Measurements from ENCODE around the gene HNMT.

The HNMT gene

DNA sequence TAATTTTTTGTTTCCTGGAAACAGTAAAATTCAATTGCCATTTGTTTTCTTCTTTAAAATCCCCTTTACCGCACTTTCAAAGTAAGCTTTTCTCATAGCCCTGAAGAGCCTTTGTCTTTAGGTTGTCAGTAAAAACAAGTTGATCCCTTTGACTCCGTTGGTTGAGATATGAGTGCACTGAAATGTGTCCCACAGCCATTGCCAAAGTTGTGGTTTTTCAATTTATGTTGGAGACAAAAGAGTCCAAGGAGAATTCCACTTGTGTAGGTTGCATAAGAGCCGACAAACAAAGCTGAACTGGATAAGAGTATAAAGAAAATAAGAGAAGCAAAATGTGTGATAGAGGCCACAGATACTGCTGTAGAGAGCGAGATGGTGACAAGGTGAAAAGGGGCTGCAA lies 26.1 kb upstream of the HNMT start:
- no peak for DNase-seq (ENCODE audit: low spot score)

DNA sequence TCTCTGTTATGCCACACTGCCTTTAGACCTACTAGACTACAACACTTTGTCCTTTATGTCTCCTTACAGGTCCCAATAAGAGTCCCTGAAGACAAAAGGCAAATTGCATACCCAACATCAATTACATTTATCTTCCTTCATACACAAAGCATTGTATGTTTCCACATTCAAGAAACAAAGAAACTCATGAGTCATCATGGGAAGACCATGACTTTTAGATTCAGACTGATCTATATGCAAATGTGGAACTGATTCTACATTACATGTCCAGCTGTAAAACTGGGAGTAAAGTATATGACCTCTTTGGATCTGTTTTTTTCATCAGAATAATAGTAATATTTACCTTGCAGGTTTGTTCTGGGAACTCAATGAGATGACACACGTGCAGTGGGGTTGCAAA lies 25.2 kb upstream of the HNMT start:
- TF ChIP-seq, protein P1, sequence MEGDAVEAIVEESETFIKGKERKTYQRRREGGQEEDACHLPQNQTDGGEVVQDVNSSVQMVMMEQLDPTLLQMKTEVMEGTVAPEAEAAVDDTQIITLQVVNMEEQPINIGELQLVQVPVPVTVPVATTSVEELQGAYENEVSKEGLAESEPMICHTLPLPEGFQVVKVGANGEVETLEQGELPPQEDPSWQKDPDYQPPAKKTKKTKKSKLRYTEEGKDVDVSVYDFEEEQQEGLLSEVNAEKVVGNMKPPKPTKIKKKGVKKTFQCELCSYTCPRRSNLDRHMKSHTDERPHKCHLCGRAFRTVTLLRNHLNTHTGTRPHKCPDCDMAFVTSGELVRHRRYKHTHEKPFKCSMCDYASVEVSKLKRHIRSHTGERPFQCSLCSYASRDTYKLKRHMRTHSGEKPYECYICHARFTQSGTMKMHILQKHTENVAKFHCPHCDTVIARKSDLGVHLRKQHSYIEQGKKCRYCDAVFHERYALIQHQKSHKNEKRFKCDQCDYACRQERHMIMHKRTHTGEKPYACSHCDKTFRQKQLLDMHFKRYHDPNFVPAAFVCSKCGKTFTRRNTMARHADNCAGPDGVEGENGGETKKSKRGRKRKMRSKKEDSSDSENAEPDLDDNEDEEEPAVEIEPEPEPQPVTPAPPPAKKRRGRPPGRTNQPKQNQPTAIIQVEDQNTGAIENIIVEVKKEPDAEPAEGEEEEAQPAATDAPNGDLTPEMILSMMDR (conservative IDR thresholded peaks at IDR 0.05; ENCODE audit: low read depth), result no peak
- no peak overlapping the region for H3K27ac ChIP-seq
- no peak for DNase-seq (ENCODE audit: low spot score)
- ChIA-PET CTCF (interaction anchor here (0.6 kb wide), 1 partner anchor 27 kb away, joined by 4 read pairs; no protein-coding TSS in a partner anchor), POLR2A (ENCODE audit: low non-redundant PET) (no interaction called here)

More for the DNA sequence above, 26.1 kb upstream of the HNMT start:
- ChIA-PET CTCF (interaction anchor here (0.7 kb wide), 1 partner anchor 303 kb away, joined by 3 read pairs; no protein-coding TSS in a partner anchor), POLR2A (ENCODE audit: low non-redundant PET) (no interaction called here)
- H3K27ac ChIP-seq, result no peak overlapping the region
- TF ChIP-seq, protein P1 (conservative IDR thresholded peaks at IDR 0.05; ENCODE audit: low read depth), result no peak

DNA sequence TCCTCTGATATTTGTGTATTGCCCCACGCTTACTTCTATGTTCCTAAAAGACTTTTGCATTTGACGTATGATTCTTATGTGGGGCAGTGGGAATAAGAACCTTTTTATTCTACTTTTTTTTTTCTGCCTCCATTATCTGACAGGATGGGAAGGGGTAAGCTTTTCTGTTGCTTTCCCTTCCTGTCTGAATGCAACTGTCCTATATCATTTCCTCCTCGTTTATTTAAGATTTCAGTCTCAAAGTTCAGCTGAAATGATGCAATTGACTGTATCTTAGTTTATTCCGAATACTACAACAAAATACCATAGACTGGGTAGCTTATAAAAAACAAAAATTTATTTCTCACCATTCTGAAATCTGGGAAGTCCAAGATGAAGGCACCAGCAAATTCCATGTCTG lies 24.1 kb upstream of the HNMT start:
- no peak overlapping the region for H3K27ac ChIP-seq
- POLR2A ChIA-PET (ENCODE audit: low non-redundant PET), result no interaction called here
- CTCF ChIA-PET, result no interaction called here
- no peak for DNase-seq (ENCODE audit: low spot score)
- TF ChIP-seq, protein P1 (conservative IDR thresholded peaks at IDR 0.05; ENCODE audit: low read depth), result no peak

DNA sequence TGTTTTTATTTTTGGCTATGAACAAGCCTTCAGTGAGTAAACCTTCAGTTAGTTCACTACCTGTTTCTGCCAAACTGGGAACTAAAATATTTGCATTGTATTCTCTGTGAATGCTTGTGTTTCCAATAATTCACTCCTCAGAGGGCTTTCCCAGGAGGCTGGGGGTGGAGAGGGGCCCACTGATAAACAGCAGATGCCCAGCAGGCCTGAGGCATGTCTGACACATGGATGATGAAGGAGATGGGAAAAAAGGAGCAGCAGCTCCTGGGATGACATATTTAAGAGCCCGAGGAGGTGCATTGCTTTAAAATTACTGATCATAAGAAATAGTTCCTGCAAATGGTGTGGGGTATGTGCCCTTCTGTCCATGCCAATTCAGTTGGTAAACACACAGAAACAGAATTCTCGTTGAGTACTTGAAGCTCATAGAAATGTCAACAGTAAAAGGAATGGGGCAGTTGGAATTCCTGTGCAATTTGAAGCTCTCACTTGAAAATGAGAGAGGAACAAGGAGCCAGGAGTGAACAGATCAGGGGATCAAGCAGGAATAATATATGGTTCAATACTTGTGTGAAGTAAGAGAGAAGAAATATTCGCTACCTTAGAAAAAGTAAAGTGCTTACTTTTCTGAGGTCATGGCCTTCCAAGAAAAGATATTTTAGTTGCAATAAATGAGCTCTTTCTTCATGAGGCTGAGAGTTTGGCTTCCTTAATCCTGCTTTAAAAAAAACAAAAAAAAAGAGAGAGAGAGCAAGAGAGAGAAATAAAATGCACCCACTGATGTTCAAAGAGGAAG lies 22.0 kb upstream of the HNMT start:
- ChIA-PET CTCF (interaction anchor here (0.7 kb wide), 1 partner anchor 67 kb away, joined by 3 read pairs; no protein-coding TSS in a partner anchor), POLR2A (ENCODE audit: low non-redundant PET) (no interaction called here)
- DNase-seq (ENCODE audit: low spot score), result no peak
- TF ChIP-seq, protein P1 (conservative IDR thresholded peaks at IDR 0.05; ENCODE audit: low read depth), result no peak
- no peak overlapping the region for H3K27ac ChIP-seq

DNA sequence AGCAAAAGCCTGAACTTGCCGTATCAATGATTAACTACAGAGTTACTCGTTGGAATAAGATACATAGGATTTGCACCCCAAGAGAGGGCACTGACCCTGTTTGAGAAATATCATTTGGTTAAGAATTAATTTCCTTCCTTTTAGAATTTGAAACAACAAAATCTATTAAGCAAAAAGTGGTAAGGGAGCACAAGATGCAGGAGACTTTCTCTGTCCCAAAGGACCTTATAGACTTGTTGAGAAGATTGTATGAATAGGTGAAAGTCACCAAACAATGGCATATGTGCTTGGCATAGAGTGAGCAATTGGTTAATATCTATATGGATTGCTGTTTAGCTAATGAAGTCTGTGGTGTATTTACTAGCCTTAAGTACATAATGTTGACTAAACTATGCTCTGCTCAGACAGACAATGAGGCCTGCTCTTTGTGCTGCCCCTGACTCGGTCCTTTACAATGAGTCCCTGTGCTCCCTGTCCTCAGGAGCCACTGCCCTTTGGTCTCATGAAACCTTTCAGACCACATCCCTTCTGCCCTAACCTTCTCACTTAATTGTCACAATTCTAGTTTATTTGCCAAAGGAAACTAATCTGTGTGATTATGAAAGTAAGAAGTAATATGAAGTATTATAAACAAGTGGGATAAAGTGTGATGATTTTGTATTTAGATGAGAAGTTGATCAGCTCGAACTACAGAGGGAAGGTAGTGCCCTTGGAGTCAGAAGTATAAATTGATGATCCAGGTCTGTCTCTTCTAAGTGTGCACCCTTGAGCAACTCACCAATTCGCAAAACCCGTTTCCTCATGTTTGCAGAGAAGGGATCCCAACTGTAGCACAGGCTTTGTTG lies 21.2 kb upstream of the HNMT start:
- ChIA-PET POLR2A (ENCODE audit: low non-redundant PET) (no interaction called here), CTCF (no interaction called here)
- DNase-seq (ENCODE audit: low spot score), result no peak
- TF ChIP-seq, protein P1 (conservative IDR thresholded peaks at IDR 0.05; ENCODE audit: low read depth), result no peak
- H3K27ac ChIP-seq, result no peak overlapping the region

DNA sequence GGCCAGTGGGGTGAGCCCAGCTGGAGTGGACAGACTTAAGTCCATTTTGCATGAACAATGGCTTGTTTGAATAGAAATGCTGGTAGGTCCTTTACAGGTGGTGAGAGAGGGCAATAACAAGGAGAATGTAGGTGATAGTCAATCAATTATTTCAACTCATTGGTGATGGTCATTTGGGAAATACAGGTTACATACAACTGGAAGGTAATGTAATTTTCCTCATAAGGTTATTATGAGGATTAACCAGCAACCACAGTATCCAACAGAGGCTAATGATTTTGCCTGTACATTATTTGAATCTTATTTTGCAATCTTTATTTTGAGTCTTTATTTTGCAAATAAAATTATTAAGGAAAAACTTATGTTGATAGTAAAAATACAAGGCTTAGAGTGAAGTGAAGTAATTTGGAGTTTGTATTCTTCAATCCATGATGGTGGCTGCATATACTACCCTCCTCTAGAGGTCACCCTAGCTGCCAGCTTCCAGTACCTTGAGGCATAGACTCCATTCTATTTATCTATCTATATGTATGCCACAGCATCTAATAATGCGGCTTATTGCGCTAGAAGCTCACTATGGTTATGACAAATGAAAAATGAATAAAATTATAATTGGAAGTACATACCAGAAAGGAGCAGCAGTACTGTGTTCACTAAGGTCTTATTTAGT lies 20.5 kb upstream of the HNMT start:
- CTCF ChIA-PET, result no interaction called here
- POLR2A ChIA-PET (ENCODE audit: low non-redundant PET), result no interaction called here
- TF ChIP-seq, protein P1 (conservative IDR thresholded peaks at IDR 0.05; ENCODE audit: low read depth), result no peak
- DNase-seq (ENCODE audit: low spot score), result no peak
- no peak overlapping the region for H3K27ac ChIP-seq
